ENCODE measurements around the gene GKN2.

DNA sequence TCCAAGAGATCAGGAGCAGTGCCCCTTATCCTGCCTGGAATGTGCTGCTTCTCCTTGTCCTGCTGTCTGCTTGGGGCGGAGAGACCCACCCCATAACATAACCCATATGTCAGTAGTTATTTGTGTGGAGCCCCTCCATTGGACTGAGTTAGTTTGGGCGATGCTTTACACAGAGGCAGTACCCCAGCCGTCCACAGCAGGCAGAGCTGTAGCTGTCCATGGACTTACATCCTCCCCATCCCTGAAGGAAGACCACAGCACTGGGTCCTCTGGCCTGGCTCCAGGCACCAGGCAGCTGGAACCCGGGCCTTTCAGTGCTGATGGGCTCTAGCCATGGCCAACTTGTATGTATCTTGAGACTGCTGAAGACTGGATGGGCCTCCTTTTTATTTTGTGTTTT is 20.3 kb downstream of the GKN2 start:
- TF ChIP-seq POLR2A (IDR thresholded peaks at IDR 0.05), result no peak
- TF ChIP-seq CTCF (IDR thresholded peaks at IDR 0.05), result no peak

Data from heart left ventricle (tissue), 13 donors.